Stimulated activated CD4-positive, alpha-beta T cell treated with anti-CD3 and anti-CD28 coated beads, TNF-alpha, amount 100 ng/mL, for 1 hour (primary cell): Measurements from ENCODE around the gene ATP6V1G1.

Experiments used
- DNase-seq, 3 donors: peaks; one replicate each; pipeline ENCODE4 v3.0.0-alpha.2; 2020; ENCODE audit warnings: low read depth in 3 of 3, low spot score in 1 of 3

The ATP6V1G1 gene

DNA sequence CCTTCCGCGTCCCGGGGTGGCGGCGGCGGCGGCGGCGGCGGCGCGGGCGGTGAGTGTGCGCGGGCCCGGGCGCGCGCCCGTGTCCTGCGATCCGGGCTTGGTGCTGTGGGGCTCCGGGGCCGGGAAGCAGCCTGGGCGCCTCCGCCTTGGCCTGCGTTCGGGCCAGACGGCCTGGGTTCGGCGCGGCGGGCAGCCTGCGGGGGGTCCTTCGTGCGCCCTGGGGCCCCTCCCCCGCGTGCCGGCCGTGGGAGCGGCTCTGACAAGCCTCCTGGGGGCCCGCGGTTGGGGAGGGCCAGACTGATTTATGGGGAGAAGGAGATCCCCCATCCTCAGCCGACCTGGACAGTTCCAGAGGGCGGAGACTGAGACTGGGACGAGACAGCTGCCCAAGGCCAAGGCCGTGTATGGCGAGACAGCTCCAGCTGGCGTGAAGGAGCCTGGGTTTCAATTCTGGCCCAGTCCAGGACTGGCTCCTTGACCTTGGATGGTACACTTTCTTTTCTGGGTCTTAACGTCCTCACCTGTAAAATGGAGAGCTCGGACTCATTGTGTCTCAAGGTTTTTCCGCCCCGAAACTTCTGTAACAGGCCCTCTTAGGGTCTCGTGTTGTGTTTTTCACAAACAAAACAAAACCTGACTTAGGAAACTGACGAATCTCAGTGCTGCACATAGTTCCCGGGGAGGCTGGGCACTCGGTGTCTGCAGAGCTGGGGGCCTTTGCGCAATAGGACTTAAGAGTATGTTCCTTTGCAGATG lies 24.1 kb downstream of the ATP6V1G1 start:
- DNase-seq = peak in 2 of 3 donors; percentile 26 to 33

DNA sequence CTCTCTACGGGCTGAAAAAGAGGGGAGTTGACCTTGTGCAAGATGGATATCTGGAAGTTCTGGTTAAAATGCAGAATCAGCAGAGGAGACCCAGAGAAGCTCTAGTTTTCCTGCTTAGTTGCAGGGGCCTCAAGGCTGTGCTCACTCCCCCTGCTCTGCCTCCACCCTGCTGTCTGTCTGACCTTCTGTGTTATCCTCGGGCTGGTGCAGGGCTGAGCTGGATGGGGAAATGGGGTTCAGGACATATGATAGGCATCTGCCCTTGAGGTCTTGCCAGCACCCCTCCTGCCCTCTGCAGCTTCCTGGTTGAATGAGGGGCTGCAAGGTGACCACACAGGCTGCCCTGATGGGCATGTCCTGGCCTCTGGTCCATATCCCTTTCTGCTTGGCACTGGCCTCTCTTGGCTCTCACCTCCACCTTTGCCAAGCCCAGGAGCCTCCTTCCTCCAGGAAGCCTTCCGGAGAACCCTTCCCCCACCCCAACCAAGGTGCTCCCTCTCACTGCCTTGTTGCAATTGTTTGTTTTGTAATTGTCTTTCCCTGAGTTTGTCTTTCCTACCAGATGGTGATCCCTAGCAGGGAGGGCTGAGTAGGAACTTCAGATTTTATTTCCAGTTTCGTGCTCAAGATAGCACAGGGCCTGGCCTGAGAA lies 24.8 kb downstream of the ATP6V1G1 start:
- no peak for DNase-seq

DNA sequence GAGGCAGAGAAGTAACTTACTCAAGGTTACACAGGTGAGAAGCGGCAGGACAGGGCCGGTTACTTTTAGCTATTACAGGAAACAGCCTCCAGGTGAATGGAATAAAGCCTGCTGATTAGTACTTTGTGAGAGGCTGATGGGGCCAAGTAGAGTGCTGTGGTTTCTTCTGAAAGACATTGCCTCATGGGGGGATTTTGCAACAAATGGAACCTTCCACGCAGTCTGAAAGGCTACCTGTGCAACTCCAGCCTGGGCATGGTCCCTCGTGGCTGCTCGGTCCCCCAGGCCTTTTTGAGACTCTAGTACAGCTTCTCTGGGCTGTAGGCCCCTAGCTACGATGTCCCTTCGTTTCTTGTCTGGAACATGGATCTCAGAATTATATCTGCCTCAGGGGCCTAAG lies 25.5 kb downstream of the ATP6V1G1 start:
- no peak for DNase-seq

DNA sequence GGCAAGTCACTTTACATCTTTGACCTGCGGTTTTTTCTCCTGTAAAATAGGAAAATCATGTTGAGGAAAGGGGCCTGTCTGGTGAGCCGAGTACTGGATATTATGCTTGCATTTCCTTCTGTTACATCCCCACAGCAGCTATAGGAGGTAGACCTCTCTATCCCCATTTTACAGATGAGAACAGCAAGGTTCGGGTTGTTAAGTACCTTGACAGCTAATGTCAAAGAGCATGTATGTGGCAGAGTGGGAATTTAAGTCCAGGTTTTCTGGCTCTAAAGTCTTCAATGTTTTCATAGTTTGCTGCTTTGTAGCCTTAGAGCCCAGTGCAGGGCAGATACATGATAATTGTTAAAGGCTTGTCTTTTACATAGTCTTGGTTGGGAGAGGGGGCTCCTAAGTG lies 26.4 kb downstream of the ATP6V1G1 start:
- DNase-seq = no peak

DNA sequence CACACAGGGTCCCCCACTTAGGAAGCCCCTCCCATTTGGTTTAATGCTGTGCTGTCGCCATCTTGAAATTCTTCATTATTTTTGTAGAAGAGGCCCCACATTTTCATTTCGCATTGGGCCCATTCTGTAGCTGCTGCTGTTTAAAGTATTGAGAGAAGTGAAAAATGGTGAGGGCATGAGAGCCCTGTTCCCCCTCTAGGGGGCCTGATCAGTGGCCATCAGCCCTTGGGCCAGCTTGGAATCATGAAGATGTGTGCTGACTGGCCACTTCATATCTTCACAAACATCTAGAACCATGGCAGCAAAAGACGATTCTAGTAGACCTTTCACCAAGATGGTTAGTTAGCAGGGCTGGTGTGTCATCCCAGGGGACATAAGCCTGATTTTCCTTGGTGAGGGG lies 26.8 kb downstream of the ATP6V1G1 start:
- DNase-seq = no peak

DNA sequence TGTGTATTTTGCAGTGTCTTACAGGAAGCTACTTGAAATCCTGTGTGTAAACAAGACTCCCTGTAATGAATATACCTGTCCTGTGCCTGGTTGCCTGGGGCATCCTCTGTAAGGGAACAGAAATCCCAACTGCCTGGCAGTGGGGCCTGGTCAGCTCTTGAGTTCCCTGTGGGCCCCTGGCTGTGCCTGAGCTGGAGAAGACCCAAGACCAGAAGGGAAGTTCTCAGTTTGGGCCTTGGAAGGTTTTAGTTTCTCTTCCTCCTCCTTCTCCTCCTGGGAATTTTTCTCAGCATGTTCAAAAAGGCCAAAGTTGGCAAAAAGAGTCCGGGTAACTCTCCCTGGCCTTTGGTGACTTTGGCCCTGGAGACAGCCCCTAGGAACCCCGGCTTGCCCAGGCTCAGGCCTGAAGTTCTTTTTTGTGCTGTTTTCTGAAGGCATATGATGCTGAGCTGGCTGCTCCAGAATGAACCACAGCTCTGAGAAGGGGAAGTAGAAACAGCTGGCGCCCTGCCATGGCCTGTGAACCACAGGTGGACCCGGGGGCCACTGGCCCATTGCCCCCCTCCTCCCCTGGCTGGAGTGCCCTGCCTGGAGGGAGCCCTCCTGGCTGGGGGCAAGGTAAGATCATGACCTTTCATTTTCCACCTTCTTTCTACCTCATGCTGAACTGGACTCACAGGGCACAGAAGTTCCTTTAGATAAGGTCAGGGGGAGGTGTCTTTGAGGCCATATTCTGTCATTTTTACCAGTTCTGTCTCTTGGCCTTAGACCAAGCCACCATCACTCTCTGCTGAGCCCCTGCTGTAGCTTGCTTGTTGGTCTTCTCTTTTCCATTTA lies 29.3 kb downstream of the ATP6V1G1 start:
- DNase-seq = no peak

DNA sequence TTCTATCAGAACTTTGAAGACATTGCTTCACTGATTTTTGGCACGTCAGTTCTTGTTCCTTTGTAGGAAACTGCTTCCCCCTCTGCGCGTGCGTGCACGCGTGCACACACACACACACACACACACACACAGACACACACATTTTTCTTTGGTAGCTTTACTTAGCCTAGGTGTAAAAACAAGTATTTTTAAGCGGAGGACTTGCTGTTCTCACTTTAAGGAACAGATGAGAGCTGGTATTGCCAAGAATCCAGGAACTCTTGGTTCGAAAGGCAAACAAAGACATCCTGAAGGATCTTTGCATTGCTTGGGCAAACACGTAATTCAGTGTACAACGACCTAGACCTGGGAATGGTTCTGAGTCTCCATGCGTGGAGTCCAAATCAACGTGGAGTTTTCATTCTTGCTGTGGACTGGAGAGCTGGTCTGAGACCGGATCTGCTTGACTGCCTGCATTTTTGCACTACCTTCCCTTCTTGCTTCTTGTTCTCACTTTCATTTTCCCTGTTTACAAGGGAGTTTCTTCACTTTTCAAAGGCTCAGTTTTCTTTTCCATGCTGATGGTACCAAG lies 31.7 kb downstream of the ATP6V1G1 start:
- no peak for DNase-seq

DNA sequence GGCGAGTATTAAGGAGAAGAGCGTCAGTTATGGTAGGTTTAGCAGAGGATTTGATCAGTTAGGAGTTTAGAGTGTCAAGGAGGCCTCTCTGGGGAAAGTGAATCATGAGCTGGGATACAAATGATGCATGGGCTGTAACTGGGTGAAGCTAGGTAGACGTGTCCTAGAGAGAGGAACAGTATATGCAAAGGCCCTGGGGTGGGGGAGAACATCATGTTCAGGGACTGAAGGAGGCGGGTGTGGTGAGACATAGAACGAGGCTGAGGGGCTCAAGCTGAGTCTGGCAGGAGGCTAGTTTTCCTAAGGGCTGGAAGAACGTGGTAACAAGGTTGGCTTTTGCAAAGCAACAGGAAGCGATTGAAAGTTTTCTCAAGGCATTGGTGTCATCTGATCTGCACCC lies 34.0 kb downstream of the ATP6V1G1 start:
- DNase-seq = no peak

DNA sequence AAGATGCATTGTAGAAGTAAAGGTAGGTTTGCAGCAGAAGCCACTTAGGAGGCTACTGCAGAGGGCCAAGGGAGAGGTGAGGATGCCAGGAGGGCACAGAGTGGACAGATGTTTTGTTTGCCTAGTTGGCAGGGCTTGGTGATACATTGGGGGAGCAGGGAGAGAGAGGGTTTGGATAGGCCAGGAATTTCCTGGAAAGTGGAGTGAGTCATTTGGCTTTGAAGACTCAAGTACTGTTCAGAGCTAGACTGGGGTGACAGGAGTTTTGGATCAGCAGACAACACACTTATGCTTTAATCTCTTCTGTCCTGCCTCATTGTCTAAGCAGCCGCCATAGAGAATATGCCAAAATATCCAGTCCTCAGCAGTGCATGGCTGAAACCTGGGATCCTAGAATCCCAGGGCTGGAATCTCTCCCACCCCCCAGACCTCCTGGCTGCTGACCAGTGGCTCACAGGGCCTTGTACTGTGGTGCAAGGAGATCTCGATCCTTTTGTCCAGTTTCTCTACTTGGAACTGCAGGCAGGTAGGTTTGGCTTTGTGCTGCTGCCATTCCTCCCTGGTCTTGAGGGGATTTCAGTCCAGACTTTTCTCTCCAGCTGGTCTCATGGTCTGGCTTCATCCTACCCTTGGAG lies 34.5 kb downstream of the ATP6V1G1 start:
- DNase-seq = no peak

DNA sequence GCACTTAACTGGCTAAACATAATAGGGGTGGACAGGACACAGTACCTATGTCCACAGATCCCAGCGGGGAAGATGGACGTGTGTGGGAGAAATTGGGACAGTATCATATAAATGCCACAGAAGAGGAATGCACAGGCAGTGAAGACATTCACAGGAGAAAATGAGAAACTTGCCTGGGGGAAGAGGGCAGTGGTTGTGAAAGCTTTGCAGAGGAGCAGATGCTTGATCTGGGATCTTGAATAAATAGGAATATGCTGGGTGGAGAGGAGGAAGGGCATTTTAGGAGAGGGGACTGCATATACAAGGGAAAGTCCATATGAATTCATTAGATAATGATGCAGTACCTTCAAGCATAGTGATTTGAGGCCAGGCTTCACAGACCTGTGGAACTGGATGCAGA lies 37.1 kb downstream of the ATP6V1G1 start:
- DNase-seq = no peak

DNA sequence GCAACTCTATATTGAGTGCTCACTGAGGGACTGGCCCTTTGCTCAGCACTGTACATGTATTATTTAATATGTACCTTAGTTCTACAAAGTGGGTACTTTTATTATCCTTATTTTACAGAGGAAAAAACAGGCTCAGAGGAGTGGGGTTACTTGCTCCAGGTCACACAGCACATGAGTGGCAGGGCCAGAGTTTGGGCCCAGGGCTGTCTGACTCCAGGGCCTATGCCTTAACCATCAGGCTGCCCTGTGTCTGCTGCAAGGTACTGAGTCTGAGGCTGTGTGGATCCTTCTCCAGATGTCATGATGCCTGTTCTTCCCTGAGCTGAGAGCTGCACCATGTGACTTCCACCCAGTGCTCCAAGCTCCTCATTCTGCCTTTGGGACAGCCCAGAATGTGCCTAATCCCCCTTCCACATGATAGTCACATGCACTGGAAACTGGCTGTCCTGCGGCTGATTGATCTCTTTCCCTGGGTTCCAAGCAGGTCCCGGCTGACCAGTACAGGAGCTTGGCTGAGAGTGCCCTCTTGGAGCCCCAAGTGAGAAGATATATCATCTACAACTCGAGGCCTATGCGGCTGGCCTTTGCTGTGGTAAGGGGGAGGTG lies 38.9 kb downstream of the ATP6V1G1 start:
- DNase-seq = no peak

DNA sequence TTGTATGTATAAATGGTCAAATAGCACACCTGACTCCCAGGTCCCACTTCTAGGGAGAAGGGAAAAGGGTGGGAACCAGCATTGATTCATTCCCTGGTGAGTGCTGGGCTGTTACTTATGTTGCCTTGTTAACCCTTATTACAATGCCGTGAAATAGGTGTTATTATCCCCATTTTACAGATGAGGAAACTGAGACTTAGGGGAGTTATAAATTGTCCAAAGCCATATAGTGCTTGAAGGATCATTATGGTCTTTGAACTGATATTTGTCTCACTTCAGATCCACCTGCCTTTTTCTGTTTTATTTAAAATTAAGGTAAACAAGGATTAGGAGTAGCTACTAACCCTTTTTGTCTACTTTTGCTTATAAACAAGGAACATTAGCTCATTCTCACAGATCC lies 40.0 kb downstream of the ATP6V1G1 start:
- no peak for DNase-seq

DNA sequence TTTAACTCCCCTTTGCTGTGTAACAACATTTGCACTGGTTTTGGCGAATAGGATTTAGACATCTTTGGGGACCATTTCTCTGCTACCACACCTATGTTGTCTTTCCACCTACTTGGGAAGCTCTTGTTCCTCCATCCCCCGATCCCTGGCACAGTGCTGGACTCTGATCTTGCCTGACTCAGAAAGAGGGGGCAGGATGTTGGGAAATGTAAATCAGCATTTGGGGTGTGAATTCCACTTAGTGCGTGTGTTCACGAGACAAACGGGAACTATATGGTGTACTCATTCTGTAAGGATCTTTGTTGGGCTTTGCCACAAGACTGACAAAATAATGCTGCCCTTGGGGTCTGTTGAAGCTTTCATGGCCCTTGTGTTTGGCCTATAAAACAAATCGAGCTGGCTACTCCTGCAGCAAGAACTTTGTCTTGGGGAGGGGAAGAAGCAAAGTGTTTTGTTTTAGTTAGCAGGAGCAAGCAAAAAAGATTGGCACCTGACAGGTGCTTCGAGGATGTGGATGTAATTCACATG lies 42.1 kb downstream of the ATP6V1G1 start:
- DNase-seq = no peak

DNA sequence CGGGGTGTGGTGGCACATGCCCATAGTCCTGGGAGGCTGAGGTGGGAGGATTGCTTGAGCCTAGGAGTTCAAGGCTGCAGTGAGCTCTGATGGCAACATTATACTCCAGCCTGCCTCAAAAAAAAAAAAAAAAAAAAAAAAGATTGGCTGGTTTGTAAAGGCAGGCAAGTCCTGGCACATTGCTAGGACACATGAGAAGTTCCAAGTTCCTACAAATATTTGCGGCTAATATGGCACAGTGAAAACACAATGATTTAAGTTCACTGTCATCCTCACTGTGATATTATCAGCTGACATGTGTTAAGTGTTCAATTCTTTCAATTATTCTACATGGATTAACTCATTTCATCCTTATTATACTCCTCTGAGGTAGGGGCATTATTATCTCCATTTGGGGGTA lies 43.6 kb downstream of the ATP6V1G1 start:
- no peak for DNase-seq

DNA sequence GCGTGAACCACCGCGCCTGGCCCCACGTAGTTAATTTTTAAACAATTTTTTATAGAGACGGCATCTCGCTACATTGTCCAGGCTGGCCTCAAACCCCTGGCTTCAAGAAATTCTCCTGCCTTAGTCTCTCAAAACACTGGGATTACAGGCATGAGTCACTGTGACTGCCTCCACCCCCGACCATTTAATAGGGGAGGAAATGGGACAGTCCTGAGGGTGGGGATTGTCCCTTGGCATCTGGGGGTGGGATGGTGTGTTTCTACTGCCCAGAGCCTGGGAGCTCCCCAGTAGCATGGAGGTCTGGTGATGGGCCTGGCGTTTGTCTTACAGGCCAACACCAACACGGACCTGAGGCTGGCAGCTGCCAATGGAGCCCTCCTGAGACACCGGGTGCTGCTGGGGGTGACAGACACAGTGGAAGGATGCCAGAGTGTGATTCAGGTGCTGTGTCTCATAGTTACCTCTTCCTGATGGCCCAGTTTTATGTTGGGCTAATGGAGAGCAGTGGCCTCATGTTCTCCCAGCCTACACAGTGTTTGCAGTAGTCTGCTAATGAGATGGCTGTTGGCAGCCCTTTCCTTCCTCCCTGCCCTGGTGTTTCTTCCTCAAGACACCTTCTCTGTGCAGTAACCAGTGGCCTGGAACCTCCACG lies 46.0 kb downstream of the ATP6V1G1 start:
- DNase-seq = no peak

DNA sequence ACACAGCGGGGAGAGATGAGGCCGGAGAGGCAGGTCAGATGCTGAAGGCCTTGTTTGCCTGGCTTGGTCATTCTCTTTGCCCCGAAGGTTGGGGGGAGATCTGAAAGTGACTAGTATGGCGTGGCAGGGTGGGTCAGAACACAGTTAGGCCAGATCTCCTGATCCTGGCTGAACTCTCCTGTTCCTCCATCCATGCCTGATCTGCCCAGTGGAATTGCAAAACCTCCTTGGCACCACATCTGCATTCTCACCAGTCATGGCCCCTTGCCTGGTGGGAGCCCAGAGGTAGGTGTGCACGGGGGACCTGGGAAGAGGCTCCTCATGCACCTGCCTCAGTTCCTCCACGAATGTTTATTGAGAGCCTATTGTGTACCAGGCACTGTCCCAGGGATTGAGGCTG lies 46.8 kb downstream of the ATP6V1G1 start:
- no peak for DNase-seq

DNA sequence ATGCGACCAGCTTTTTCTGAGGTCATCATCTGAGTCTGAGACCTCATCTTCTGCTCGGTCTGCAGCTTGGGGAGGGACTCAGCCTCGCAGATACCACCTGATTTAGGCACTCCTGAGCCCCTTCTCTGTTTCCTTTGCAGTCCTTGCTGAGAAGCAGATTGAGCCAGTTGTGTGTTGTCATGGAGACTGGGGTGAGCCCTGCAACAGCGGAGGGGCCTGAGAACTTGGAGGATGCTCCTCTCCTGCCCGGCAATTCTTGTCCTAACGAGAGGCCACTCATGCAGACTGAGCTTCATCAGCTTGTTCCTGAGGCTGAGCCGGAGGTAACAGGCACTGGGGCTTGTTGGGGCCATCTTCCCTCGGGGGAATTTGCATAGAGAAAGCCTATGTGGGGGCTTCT lies 50.8 kb downstream of the ATP6V1G1 start:
- DNase-seq = no peak

DNA sequence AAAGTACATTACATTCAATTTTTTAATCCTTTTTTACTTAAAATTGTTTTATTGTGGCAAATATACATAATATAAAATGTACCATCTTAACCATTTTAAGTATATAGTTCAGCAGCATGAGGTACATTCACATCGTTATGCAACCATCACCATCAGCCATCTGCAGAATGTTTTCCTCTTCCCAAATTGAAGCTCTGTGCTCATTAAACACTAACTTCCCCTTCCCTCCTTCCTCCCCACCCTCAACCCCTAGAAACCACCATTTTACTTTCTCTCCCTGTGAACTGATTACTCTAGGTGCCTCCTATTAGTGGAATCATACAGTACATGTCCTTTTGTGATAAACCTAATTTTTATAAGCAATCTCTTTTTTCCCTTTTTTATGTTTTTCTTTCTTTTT lies 54.4 kb downstream of the ATP6V1G1 start:
- DNase-seq = no peak

DNA sequence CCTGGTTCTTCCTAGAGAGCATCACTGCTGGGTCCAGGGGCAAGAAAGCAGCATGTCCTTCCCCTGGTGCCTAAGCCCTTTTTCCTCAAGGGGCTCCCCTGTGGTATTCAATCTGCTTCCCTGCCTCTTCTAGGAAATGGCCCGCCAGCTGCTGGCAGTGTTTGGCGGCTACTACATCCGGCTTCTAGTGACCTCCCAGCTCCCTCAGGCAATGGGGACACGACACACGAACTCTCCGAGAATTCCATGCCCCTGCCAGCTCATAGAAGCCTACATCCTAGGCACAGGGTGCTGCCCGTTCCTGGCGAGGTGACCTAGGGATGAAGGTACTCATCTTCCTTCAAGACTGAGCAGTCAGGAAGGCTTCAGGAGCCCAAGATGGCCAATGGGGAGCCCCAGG lies 55.4 kb downstream of the ATP6V1G1 start:
- no peak for DNase-seq

DNA sequence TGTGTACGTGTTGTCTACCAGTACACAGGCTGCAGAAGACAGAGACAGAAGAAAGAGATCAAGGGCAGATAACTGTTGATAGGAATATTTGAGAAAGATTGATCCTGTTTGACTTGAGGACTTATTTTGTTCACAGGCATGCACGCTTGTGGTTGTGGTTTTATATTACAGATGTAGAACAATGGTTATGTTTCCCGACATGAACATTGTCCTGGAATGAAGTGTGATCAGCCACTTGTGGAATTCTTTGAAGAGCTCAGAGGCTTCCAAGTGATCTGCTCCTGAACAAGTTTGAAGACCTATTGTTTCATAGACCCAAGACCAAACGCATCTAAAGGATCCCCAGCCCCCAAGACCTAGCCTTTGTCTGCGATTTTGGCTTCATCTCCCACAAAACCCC lies 56.3 kb downstream of the ATP6V1G1 start:
- DNase-seq = no peak
